ENCODE measurements around the gene SRSF9.
"Not testable (repeated sequence)": the region's sequence is repeated elsewhere in the genome, so short reads cannot be mapped to it uniquely, and the experiment has no call there.

The SRSF9 gene

GRCh38 chr12:120469450-120470149 is at the start of gene SRSF9:
Gene SRSF9 (minus strand): TSS chr12:120469748. CDS start chr12:120469609, 139 bp downstream.
- peak; percentile 99 for DNase-seq (ENCODE audit: low spot score)
- peak; percentile 93 for TF ChIP-seq CTCF (IDR thresholded peaks at IDR 0.05; ENCODE audit: extremely low read depth, missing control alignments)

- not testable (repeated sequence) for DNase-seq (ENCODE audit: low spot score)
Observed at GRCh38 chr12:120519324-120519723, 49.8 kb upstream of the SRSF9 start.

- no peak for TF ChIP-seq CTCF (IDR thresholded peaks at IDR 0.05; ENCODE audit: extremely low read depth, missing control alignments)
- no peak for DNase-seq (ENCODE audit: low spot score)
Observed at GRCh38 chr12:120515496-120515895, 45.9 kb upstream of the SRSF9 start.

- no peak for DNase-seq (ENCODE audit: low spot score)
- TF ChIP-seq CTCF (IDR thresholded peaks at IDR 0.05; ENCODE audit: extremely low read depth, missing control alignments) = no peak
Observed at GRCh38 chr12:120514002-120514401, 44.5 kb upstream of the SRSF9 start.

- no peak for DNase-seq (ENCODE audit: low spot score)
- no peak for TF ChIP-seq CTCF (IDR thresholded peaks at IDR 0.05; ENCODE audit: extremely low read depth, missing control alignments)
Observed at GRCh38 chr12:120508537-120508936, 39.0 kb upstream of the SRSF9 start.

GRCh38 chr12:120504587-120504986 is 35.0 kb upstream of the SRSF9 start:
- TF ChIP-seq CTCF (IDR thresholded peaks at IDR 0.05; ENCODE audit: extremely low read depth, missing control alignments) = no peak
- no peak for DNase-seq (ENCODE audit: low spot score)

- TF ChIP-seq CTCF (IDR thresholded peaks at IDR 0.05; ENCODE audit: extremely low read depth, missing control alignments) = no peak
- DNase-seq (ENCODE audit: low spot score) = no peak
Observed at GRCh38 chr12:120500581-120500980, 31.0 kb upstream of the SRSF9 start.

- no peak for DNase-seq (ENCODE audit: low spot score)
- TF ChIP-seq CTCF (IDR thresholded peaks at IDR 0.05; ENCODE audit: extremely low read depth, missing control alignments) = no peak
Observed at GRCh38 chr12:120498870-120499515, 29.4 kb upstream of the SRSF9 start.
